K562 (cell line): ENCODE data around the gene NAT9. TPM values are rescaled to one million over a fixed set of nuclear protein-coding genes. Genes with fewer than 3 reads are reported as not detected.

Source experiments
- CREB5 ChIP-seq: fragments of 250-450 bp; sonication (Bioruptor Pico); IDR thresholded peaks from 2 replicates; pipeline ENCODE4 v1.5.0; 2020; ENCODE audit warnings: mild to moderate bottlenecking
- DLX4 ChIP-seq: fragments of 250-450 bp; sonication (Bioruptor Pico); IDR thresholded peaks from 2 replicates; pipeline ENCODE4 v1.6.1; 2021; ENCODE audit warnings: mild to moderate bottlenecking
- ERF ChIP-seq: fragments of 450-650 bp; formaldehyde crosslinking; IDR thresholded peaks from 2 replicates; pipeline ENCODE4 v1.4.0; 2020; ENCODE audit warnings: mild to moderate bottlenecking, mixed read lengths
- ESRRA ChIP-seq: fragments of 450-650 bp; IDR thresholded peaks from 2 replicates; pipeline ENCODE4 v1.6.1; 2014; ENCODE audit warnings: low read depth, mild to moderate bottlenecking, moderate library complexity, borderline replicate concordance
- JUND ChIP-seq, 2 experiments: IDR thresholded peaks; 2 replicates in 1 of 2; 3 replicates in 1 of 2; pipeline ENCODE4 v1.6.1; 2011; ENCODE audit warnings: borderline replicate concordance in 2 of 2, low read depth in 2 of 2, low read length in 2 of 2, improper control_type of control experiment in 1 of 2, missing biosample characterization in 1 of 2, missing genetic modification characterization in 1 of 2, missing genetic modification reagents in 1 of 2
- L3MBTL2 ChIP-seq: fragments of 450-650 bp; IDR thresholded peaks from 2 replicates; pipeline ENCODE4 v1.6.1; 2016; ENCODE audit warnings: mild to moderate bottlenecking, moderate library complexity
- LEF1 ChIP-seq: fragments of 450-650 bp; IDR thresholded peaks from 2 replicates; pipeline ENCODE4 v1.6.1; 2016; ENCODE audit warnings: mild to moderate bottlenecking
- MAFG ChIP-seq: fragments of 450-650 bp; conservative IDR thresholded peaks from 2 replicates; pipeline ENCODE4 v1.6.1; 2016; ENCODE audit warnings: missing genetic modification characterization, missing compliant biosample characterization
- PTTG1 ChIP-seq: fragments of 450-650 bp; IDR thresholded peaks from 2 replicates; pipeline ENCODE4 v1.6.1; 2016; ENCODE audit warnings: low read depth, mild to moderate bottlenecking, missing genetic modification characterization, missing compliant biosample characterization
- REST ChIP-seq, 2 experiments: fragments of 450-650 bp; formaldehyde crosslinking in 1 of 2; IDR thresholded peaks; 2 replicates each; pipeline versions ENCODE4 v1.4.0 to v1.6.1; 2014 to 2020; ENCODE audit warnings: mild to moderate bottlenecking in 2 of 2, borderline replicate concordance in 1 of 2, low read depth in 1 of 2
- SMAD4 ChIP-seq: fragments of 250-450 bp; sonication (Bioruptor Pico); conservative IDR thresholded peaks from 2 replicates; pipeline ENCODE4 v1.8.0; 2021; ENCODE audit warnings: inconsistent platforms, mild to moderate bottlenecking, moderate library complexity
- ZC3H11A ChIP-seq: IDR thresholded peaks from 2 replicates; pipeline ENCODE4 v1.6.1; 2012; ENCODE audit warnings: low read depth, low read length, improper control_type of control experiment
- ZNF197 ChIP-seq: fragments of 200-800 bp; sonication (Bioruptor generic); IDR thresholded peaks from 2 replicates; pipeline ENCODE4 v1.6.1; 2016; ENCODE audit warnings: low read depth, missing genetic modification characterization, missing compliant biosample characterization
- ZNF436 ChIP-seq: fragments of 250-450, 450-650 bp; sonication (Bioruptor Pico); formaldehyde crosslinking; IDR thresholded peaks from 2 replicates; pipeline ENCODE4 v1.7.0; 2020; ENCODE audit warnings: mild to moderate bottlenecking
- polyA plus RNA-seq, 8 experiments: library from polyadenylated mRNA; depleted of rRNA in 4 of 8; stranded (reverse) in 5 of 8; unstranded in 3 of 8; fragments of >200 nt; fragmentation: Nextera tagmentation in 2 of 8; fragmentation: Illumina TruSeq in 1 of 8; extraction: Ambion mirVana in 2 of 8; extraction: Trizol in 1 of 8; gene quantifications; 2 replicates each; pipeline versions ENCODE4 v1.2.1 to v1.2.3, GENCODE V29; 2011 to 2014; ENCODE audit warnings: inconsistent platforms in 1 of 8, missing spikeins in 1 of 8
- total RNA-seq, 7 experiments: library from RNA; depleted of rRNA in 6 of 7; stranded (reverse); fragments of >200 nt in 6 of 7; fragmentation: Illumina TruSeq in 2 of 7; extraction: Trizol in 2 of 7; gene quantifications; 2 replicates each; pipeline versions ENCODE4 v1.2.1 to v1.2.3, GENCODE V29; 2011 to 2021; ENCODE audit warnings: low replicate concordance in 1 of 7

The NAT9 gene
- total and polyA plus RNA-seq, 9 of the 15 experiments (the other 6 are each of a cell fraction or from before 2014, with no cell fraction given) = 4.2 to 63.6 (median 40.8) TPM

GRCh38 chr17:74754832-74755231 is 21.3 kb downstream of the NAT9 start (continued):
- TF ChIP-seq REST (IDR thresholded peaks at IDR 0.05; ENCODE audit: borderline replicate concordance) (no peak), REST (CRISPR knock-in tag; IDR thresholded peaks at IDR 0.05; ENCODE audit: low read depth) (no peak), MAFG (tag) (no peak), SMAD4 (CRISPR knock-in tag) (no peak), ESRRA (peak; percentile 58; the same call in 1 of the 2 replicates), ZNF197 (CRISPR knock-in tag) (0 out of 2 replicates have a peak, but pooled peaks have one; percentile 39), ZC3H11A (no peak), LEF1 (no peak), JUND (IDR thresholded peaks at IDR 0.05; ENCODE audit: borderline replicate concordance, low read depth, low read length) (no peak), JUND (tag; IDR thresholded peaks at IDR 0.05; ENCODE audit: borderline replicate concordance, low read depth, low read length) (peak; percentile 14; the same call in 1 of the 3 replicates), ERF (CRISPR knock-in tag) (no peak), PTTG1 (tag) (no peak), CREB5 (no peak), ZNF436 (no peak), DLX4 (CRISPR knock-in tag) (no peak), L3MBTL2 (peak; percentile 80)
